Peyer's patch (tissue), 4 donors: ENCODE data around the gene AIPL1. TPM values are rescaled to one million over a fixed set of nuclear protein-coding genes. Genes with fewer than 3 reads are reported as not detected.

ENCODE experiments used
- DNase-seq, 3 donors: peaks; one replicate each; pipeline ENCODE4 v3.0.0-alpha.2; 2017 to 2019
- H3K27ac ChIP-seq, 4 donors: fragments of 200-600 bp; sonication (generic); one replicate each; pipeline ENCODE4 v1.5.1; 2016 to 2019
- H3K27me3 ChIP-seq, 2 donors: fragments of 200-600 bp; sonication (generic); one replicate each; pipeline ENCODE4 v1.5.1; 2019
- H3K36me3 ChIP-seq, 3 donors: fragments of 200-600 bp; sonication (generic); one replicate each; pipeline ENCODE4 v1.5.1; 2016 to 2019
- H3K4me1 ChIP-seq, 4 donors: fragments of 200-600 bp; sonication (generic); one replicate each; pipeline ENCODE4 v1.5.1; 2016 to 2019
- H3K4me3 ChIP-seq, 4 donors: fragments of 200-600 bp; sonication (generic); 1 replicate in 3 of 4; 2 replicates in 1 of 4; pipeline ENCODE4 v1.5.1; 2016 to 2019; ENCODE audit warnings: mild to moderate bottlenecking in 1 of 4
- H3K9me3 ChIP-seq, 4 donors: fragments of 200-600 bp; sonication (generic); one replicate each; pipeline ENCODE4 v1.5.1; 2016 to 2019; ENCODE audit warnings: mild to moderate bottlenecking in 1 of 4
- POLR2A ChIP-seq, 2 donors: fragments of 450-650 bp; IDR thresholded peaks; one replicate each; pipeline ENCODE4 v1.5.1; 2017; ENCODE audit warnings: antibody characterized with exemption in 2 of 2, mild to moderate bottlenecking in 2 of 2, moderate library complexity in 2 of 2
- total RNA-seq, 4 donors: library from RNA; depleted of rRNA; stranded (reverse); fragments of >200 nt; gene quantifications; one replicate each; pipeline ENCODE4 v1.1.0, GENCODE V29; 2016
- TF ChIP-seq, protein P1 (sequence below), 6 experiments: fragments of 450-650 bp in 4 of 6; fragments of 200-600 bp in 2 of 6; sonication (generic) in 1 of 6; IDR thresholded peaks; one replicate each; pipeline ENCODE4 v1.5.1; 2017 to 2019; ENCODE audit warnings: antibody characterized with exemption in 6 of 6, mild to moderate bottlenecking in 3 of 6, moderate library complexity in 1 of 6

The AIPL1 gene
- total RNA-seq, 4 donors from 2014 or later, result not detected

DNA sequence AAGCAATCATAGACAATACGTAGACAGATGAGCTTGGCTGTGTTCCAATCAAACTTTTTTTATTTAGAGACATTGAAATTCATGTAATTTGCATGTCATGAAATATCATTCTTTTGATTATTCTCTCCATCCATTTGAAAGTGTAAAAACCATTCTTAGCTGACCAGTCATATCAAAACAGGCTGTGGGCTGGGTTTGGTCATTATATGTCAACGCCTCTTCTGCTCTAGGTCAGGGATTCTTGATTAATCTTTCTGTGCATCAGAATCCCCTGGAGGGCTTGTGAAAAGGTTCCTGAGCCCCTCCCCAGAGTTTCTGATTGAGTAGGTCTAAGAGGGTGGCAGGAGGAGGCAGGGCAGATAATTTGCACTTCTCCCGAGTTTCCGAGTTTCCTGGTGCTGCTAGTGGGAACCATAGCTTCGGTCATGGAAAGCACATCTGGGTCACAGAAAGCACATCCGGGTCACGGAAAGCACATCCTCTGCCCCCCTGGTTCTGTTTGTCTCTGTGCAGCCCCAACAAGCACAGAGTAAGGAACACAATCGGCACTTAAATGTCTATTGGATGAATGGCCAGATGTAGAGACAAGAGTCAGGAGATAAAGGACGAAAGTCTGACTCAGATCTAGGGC lies 25.7 kb upstream of the AIPL1 start:
- Histone ChIP-seq H3K4me1 (no peaks in the 10 kb centered on the region), H3K4me3 (no peak overlapping the region), H3K36me3 (peaks cover 0 to 4% (median 0%) of the 10 kb centered on the region in 3 donors), H3K9me3 (no peaks in the 10 kb centered on the region), H3K27me3 (no peaks in the 10 kb centered on the region), H3K27ac (no peak overlapping the region)
- no peak for DNase-seq
- TF ChIP-seq, protein P1, sequence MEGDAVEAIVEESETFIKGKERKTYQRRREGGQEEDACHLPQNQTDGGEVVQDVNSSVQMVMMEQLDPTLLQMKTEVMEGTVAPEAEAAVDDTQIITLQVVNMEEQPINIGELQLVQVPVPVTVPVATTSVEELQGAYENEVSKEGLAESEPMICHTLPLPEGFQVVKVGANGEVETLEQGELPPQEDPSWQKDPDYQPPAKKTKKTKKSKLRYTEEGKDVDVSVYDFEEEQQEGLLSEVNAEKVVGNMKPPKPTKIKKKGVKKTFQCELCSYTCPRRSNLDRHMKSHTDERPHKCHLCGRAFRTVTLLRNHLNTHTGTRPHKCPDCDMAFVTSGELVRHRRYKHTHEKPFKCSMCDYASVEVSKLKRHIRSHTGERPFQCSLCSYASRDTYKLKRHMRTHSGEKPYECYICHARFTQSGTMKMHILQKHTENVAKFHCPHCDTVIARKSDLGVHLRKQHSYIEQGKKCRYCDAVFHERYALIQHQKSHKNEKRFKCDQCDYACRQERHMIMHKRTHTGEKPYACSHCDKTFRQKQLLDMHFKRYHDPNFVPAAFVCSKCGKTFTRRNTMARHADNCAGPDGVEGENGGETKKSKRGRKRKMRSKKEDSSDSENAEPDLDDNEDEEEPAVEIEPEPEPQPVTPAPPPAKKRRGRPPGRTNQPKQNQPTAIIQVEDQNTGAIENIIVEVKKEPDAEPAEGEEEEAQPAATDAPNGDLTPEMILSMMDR (IDR thresholded peaks at IDR 0.05), result no peak
- no peak for TF ChIP-seq POLR2A (IDR thresholded peaks at IDR 0.05)

DNA sequence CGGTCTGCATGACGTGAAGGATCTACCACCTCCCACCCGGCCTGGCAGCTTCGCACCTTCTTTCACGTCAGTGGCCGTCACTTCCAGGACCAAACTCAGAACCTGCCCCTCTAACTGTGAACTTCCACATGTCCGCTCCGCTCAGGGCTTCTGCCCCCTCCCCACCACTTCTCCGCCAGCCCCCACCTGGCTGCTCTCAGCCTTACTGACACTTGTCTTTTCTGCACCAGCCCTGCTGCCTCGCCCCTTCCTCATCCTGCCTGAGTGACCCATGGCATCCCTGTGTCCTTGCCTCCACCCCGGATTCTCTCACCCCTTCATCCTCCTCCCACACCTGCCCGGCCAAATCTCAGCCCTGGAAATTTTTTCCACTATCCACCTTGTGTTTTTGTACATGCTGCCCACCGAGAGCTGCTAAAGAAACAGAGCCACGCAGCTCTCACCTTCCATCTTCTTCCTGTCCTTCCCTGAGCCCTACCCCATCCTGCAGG lies 23.6 kb upstream of the AIPL1 start:
- peak in 1 of 3 donors; percentile 25 for DNase-seq
- Histone ChIP-seq H3K27ac (no peak overlapping the region), H3K4me3 (no peak overlapping the region), H3K27me3 (no peaks in the 10 kb centered on the region), H3K36me3 (peaks cover 0 to 4% (median 0%) of the 10 kb centered on the region in 3 donors), H3K9me3 (no peaks in the 10 kb centered on the region), H3K4me1 (peaks cover 0 to 7% (median 0%) of the 10 kb centered on the region in 4 donors)
- TF ChIP-seq, protein P1 (IDR thresholded peaks at IDR 0.05), result no peak
- TF ChIP-seq POLR2A (IDR thresholded peaks at IDR 0.05), result no peak

DNA sequence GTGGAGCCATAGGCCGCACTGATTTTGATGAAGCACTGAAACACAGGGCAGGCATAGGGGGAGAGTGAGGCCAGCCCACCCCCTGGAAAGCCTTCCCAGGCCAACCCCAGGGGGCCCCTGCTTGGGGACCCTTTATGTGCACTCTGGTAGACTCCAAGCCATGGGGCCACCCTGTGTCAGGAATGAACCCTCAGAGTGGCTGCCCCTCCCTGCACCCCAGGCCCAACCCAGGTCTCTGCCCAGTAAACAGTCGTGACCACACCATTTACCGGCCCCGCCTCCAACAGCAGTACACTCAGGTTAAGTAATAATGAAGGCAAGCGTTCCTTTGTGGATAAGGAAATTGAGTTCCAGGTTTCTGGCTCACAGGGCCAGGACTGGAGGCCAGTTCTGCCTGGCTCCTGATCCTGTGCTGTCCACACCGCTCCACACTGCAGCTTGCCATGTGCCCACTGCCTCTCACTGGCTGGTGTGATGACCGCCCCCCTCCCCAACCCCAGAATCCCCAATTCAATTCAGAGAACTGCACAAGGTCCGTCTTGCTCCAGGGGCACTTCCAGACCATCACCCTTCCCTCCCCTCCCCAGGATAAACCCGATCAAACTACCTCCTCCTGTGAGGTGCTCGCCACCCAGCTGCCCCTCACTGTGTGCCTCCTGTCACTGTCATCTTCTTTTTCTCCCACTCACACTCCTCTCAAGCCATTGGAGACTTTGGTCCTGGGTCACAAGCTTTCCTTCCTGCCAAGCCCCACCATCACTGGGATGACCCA lies 23.0 kb upstream of the AIPL1 start:
- TF ChIP-seq POLR2A (IDR thresholded peaks at IDR 0.05), result no peak
- TF ChIP-seq, protein P1 (IDR thresholded peaks at IDR 0.05), result no peak
- H3K9me3 ChIP-seq, result no peaks in the 10 kb centered on the region

DNA sequence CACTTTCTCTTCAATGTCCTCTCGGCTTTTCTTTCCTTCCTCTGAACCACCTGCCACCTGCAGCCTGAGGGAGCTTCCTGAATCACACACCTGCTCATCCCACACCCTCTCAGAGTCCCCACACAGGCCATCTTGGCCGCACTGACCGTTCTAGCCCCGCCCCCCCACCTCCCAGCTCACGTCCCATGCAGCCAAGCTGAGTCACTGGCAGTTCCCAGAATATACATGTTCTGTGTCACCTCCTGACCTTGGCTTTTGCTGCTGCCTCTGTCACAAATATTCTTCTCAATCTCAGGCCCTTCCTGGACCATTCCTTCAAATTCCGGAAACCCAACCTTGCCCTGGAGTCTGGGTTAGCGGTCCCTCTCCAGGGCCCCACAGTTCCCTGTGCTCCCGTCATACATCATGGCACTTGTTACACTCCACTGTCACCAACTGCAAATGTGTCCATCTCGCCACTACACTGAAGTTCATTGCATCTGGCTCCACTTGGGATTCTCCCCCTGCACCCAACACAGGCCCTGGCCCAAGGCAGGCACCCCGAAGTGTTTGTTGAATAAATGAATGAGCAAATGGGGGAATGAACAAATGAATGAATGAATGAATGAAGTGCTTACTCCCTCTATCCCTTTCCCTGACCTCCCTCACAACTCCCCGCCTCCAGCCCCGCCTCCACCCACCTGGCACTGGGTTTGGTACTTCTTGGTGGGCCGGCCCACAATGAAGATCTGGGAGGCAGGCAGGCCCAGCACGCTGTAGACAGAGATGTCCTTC lies 22.2 kb upstream of the AIPL1 start:
- H3K27ac ChIP-seq, result peak overlapping the region in 1 of 4 donors; percentile 5
- H3K9me3 ChIP-seq, result no peaks in the 10 kb centered on the region
- H3K27me3 ChIP-seq, result no peaks in the 10 kb centered on the region
- H3K4me1 ChIP-seq, result peaks cover 0 to 7% (median 0%) of the 10 kb centered on the region in 4 donors
- peak in 1 of 3 donors; percentile 51 for DNase-seq
- TF ChIP-seq, protein P1 (IDR thresholded peaks at IDR 0.05), result no peak
- no peak for TF ChIP-seq POLR2A (IDR thresholded peaks at IDR 0.05)
- H3K36me3 ChIP-seq, result peaks cover 0 to 4% (median 0%) of the 10 kb centered on the region in 3 donors
- H3K4me3 ChIP-seq, result no peak overlapping the region

More for the DNA sequence above, 23.0 kb upstream of the AIPL1 start:
- DNase-seq, result peak in 1 of 3 donors; percentile 61
- H3K4me1 ChIP-seq, result peaks cover 0 to 7% (median 0%) of the 10 kb centered on the region in 4 donors
- no peaks in the 10 kb centered on the region for H3K27me3 ChIP-seq
- peak overlapping the region in 1 of 4 donors; percentile 5 for H3K27ac ChIP-seq
- H3K4me3 ChIP-seq, result no peak overlapping the region
- peaks cover 0 to 4% (median 0%) of the 10 kb centered on the region in 3 donors for H3K36me3 ChIP-seq

DNA sequence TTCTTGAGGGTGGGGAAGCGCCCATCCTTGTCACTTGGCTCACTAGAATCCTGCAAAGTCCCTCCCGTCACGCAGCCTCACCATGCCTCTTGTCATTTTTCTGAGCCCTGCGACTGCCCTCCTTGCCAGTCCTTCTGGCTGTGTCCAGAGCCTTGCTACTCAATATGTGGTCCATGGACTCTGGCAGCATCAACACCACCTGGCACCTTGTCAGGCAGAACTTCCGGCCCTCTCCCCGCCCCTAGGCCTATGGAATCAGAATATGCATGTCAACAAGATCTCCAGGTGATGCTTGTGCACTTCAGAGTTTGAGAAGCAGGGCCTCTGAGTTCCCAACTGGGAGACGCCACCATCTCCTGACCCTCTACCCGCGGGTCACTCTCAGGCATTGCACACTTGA lies 21.4 kb upstream of the AIPL1 start:
- Histone ChIP-seq H3K4me1 (peaks cover 0 to 7% (median 0%) of the 10 kb centered on the region in 4 donors), H3K27me3 (no peaks in the 10 kb centered on the region), H3K36me3 (peaks cover 0 to 4% (median 0%) of the 10 kb centered on the region in 3 donors), H3K27ac (no peak overlapping the region), H3K9me3 (no peaks in the 10 kb centered on the region), H3K4me3 (no peak overlapping the region)
- peak in 1 of 3 donors; percentile 31 for DNase-seq
- no peak for TF ChIP-seq POLR2A (IDR thresholded peaks at IDR 0.05)
- TF ChIP-seq, protein P1 (IDR thresholded peaks at IDR 0.05), result no peak
